HT-29 (cell line): ENCODE results near the gene SLC38A1. TPM values are rescaled to one million over a fixed set of nuclear protein-coding genes. Genes with fewer than 3 reads are reported as not detected.

ENCODE experiments used
- DNase-seq: peaks from one replicate; pipeline ENCODE4 v3.0.0-alpha.2; 2015; ENCODE audit warnings: low spot score
- total RNA-seq: library from RNA; depleted of rRNA; stranded (reverse); fragments of >200 nt; shearing (Covaris generic); gene quantifications from 2 replicates; pipeline ENCODE4 v1.2.3, GENCODE V29; 2014

Gene SLC38A1
- total RNA-seq, 1 experiment from 2014 or later, result 58.6 TPM

DNA sequence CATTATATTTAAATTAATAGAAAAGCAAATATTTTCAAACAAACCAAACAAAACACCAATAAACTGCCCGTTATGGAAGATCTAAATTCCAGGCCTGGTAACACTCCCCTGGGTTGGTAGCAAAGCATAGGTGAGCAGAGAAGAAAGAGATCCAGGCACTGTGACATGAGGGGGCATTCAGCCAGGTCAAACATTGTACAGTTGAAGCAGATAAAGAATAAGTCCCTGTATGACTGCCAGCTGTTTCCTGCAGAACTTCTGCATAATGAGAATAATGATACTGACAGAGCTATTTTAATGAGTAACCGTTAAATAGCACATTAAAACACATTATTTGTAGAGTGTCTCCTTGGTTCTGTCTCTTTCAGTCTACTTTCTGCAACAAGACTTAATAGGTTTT is 35.4 kb downstream of the SLC38A1 start:
- DNase-seq, result no peak

GRCh38 chr12:46230983-46231382 is 37.9 kb downstream of the SLC38A1 start:
- DNase-seq, result no peak

GRCh38 chr12:46230306-46230705 is 38.5 kb downstream of the SLC38A1 start:
- DNase-seq, result no peak

GRCh38 chr12:46227616-46228015 is 41.2 kb downstream of the SLC38A1 start:
- no peak for DNase-seq

- DNase-seq, result no peak
Measured at GRCh38 chr12:46224386-46224785, 44.5 kb downstream of the SLC38A1 start.

DNA sequence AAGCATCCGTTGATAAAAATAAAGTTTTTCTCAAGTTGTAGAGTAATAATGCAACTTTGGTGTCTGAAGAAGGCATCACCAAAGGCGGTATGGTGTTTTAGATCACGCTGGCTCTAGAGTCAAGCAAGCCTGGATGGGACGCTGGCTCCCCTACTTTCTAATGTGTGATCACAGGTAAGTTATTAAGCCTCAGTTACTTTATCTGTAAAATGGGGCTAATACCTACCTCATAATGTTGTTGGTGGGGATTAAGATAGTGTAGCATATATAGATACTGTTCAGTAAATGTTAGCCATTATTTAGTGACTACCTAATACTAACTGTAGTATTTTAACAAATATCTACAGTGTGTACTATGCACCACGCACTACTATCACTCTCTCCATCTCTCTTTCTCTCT is 45.8 kb downstream of the SLC38A1 start:
- no peak for DNase-seq

DNA sequence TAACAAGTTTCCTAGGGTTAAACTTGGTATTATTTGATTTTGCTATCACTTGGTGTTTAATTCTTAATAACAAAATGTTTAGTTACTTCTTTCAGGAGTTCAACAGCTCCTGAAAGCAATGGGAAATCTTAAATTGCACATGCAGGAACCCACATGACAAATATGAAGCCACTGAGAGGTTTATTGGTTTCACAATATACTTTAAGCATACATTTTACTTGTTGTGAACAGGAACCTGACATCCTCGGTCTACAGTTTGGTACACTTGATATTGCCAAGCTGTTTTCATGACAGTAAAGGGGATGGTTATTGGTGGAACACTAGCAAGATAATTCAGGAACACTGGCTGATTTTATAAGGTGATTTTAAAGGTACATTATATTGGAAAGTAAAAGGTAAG is 46.2 kb downstream of the SLC38A1 start:
- no peak for DNase-seq

DNA sequence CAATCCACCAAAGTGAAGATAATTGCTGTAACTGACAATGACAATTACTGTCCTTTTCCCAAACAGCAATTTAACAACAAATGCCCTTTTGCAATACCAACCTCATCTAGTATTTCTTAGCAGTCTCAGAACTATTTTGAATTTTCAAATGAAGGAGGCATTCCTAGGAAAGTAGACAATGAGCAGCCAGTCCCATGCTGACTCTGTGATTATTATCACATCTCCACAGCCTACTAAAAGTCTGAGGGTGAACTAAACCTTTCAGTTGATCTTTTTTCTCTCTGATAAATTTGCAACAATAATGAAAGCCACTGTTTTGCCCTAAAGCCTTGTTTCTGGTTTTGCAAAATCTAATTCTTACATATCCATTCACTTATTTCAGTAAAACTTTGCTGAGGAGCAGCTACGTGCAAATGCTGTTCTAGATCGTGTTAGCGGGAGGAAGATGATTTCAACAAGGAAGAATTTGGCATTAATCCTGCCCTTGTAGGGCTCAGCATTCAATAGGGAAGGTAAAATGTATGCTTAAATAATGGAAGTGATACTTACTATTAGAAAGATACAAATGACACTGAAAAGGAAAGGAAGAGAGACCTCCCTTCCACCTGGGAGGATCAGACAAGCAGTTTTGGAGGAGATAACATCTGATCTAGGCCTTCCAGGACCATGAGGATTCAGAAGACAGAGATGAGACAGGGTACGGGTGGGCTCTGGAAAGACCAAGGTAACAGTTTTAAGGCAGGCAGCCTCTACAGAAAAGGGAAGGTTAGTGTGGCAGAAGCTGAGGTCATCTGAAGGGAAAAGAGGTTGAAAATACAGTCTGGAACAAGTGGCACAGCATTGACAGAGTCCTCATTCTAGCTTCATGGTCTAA is 47.4 kb downstream of the SLC38A1 start:
- no peak for DNase-seq

- DNase-seq, result peak; percentile 53
Measured at GRCh38 chr12:46219877-46220655, 48.8 kb downstream of the SLC38A1 start.

- no peak for DNase-seq
Measured at GRCh38 chr12:46219132-46219876, 49.5 kb downstream of the SLC38A1 start.

DNA sequence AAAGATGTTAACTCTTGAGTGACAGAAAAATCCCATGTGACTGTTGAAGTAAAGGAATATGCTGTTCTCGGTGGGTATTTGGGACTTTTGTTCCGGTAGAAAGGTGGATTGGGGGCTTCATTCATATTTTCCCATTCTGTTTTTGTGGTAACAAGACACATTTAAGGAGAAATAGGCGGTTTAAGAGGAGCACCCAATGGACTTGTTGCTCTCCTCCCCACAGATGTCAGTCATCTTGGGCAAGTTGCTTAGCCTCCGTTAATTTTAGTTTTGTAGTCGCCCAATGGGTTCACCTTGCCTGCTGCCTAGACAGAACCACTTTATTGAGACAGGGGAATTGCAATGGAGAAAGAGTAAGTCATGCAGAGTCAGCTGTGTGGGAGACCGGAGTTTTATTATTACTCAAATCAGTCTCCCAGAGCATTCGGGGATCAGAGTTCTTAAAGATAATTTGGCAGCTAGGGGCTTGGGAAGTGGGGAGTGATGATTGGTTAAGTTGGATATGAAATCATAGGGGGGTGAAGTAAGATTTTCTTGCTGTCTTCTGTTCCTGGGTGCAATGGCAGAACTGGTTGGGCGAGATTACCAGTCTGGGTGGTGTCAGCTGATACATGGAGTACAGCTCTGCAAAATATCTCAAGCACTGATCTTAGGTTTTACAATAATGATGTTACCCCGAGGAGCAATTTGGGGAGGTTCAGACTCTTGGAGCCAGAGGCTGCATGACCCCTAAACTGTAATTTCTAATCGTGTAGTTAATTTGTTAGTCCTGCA is 50.3 kb downstream of the SLC38A1 start:
- DNase-seq, result peak; percentile 33

- no peak for DNase-seq
Measured at GRCh38 chr12:46217541-46218321, 51.1 kb downstream of the SLC38A1 start.

- DNase-seq, result no peak
Measured at GRCh38 chr12:46214668-46215436, 54.0 kb downstream of the SLC38A1 start.

DNA sequence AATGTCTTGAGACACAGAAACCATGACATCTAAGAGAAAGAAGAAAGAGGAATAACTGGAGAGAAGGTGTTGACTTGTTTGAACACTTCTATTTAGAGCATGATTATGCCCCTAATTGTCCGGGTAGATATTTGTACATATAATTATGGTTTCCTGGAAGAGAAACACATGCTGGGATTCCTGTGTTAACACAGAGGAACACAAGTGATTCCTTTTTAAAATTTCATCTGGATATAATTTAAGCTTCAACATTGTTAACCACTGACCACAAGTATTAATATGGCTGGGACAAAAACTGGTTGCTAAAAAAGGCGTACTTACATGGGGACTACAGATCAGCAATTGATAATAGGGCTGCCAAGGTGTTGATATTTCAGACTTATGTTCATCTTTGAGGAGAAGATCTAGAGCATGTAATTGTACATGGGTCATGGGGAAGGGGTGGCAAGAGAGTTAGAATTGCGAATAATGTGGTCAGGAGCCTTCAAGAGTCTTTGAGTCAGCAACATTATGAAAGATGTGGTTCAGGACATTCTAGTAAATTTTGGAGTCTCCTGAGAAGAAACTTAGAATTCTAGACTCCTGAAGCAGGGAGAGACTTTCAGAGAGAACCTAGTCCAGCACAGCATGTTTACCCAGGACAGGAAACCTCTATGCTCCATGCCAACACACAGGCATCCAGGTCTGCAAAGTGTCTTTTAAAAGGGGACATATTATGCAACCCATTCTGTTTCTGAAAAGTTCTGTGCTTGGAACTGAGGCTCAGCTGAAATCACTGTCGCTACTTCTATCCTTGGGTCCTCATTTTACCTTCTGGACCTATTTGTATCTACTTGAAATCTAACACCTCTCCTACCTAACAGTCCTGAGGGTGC is 56.5 kb downstream of the SLC38A1 start:
- no peak for DNase-seq

GRCh38 chr12:46210873-46211439 is 57.9 kb downstream of the SLC38A1 start:
- no peak for DNase-seq

DNA sequence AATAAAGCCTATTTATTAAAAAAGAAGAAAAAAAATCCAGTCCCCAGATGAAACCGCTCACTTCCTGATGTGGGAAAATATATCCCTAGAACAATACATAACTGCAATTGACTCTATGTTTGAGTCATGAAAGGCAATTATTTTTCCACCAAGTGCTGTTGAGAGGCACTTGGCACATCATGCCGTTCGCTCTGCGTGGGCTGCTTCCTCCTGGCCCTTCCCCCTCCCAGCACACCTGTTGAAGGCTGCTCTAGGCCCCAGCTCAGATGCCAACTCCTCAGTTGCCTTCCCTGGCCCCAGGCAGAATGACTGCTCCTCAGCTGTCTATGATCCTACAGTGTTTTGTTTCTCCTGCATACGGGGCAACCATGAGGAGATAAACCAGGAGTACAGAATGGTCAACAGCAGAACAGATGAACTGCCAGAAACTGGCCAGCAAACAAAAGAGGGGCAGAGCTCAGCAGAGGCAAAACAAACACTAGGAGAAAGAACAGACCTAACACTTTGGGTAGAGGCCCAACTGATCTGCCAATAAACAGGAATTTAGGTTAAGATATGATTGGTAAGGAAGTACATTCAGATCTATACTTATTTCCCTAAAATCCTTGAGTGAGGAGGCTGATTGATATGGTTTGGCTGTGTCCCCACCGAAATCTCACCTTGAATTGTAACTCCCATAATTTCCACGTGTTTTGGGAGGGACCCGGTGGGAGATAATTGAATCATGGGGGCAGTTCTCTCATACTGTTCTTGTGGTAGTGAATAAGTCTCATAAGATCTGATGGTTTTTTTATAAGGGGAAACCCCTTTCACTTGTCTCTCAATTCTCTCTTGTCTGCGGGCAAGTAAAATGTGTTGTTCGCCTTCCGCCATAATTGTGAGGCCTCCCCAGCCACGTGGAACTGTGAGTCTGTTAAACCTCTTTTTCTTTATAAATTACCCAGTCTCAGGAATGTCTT is 58.6 kb downstream of the SLC38A1 start:
- no peak for DNase-seq

DNA sequence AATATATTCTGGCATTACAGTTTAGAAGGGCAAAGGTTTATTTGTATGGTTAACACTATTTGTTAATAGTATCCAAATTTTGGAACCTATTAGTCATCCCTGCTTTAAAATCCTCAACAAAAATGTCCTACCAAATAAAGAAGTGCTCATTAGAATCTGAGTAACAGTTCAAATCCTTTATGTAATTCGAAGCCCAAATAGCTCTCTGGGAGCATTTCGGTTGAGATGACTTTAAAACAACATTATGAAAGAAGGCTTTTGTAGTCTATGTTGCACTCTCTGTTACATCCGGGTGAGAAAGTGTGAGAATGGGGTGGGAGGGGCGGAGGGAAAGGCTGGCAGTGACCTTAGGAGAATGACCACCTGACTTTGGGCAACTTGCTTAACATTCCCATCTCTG is 59.7 kb downstream of the SLC38A1 start:
- no peak for DNase-seq
